Stomach (tissue), 9 donors: ENCODE results near the gene DPP6. TPM values are rescaled to one million over a fixed set of nuclear protein-coding genes. Genes with fewer than 3 reads are reported as not detected.
A peak's percentile ranks its signal among the peaks of the same experiment; 100 is the strongest.

ENCODE experiments used
- DNase-seq, 2 donors: peaks; one replicate each; pipeline versions ENCODE4 v3.0.0 to v3.0.0-alpha.2; 2013 to 2019
- H3K27ac ChIP-seq, 5 donors: fragments of 200-600 bp in 4 of 5; sonication (generic) in 4 of 5; one replicate each; pipeline ENCODE4 v1.5.1; 2013 to 2019; ENCODE audit warnings: mild to moderate bottlenecking in 1 of 5, moderate library complexity in 1 of 5
- H3K27me3 ChIP-seq, 3 donors: fragments of 200-600 bp; sonication (generic); one replicate each; pipeline ENCODE4 v1.5.1; 2017 to 2019; ENCODE audit warnings: mixed run types in 1 of 3
- H3K36me3 ChIP-seq, 4 donors: fragments of 200-600 bp; sonication (generic); 1 replicate in 3 of 4; 2 replicates in 1 of 4; pipeline ENCODE4 v1.5.1; 2016 to 2019
- H3K4me1 ChIP-seq, 4 donors: fragments of 200-600 bp; sonication (generic); one replicate each; pipeline ENCODE4 v1.5.1; 2016 to 2019
- H3K4me3 ChIP-seq, 4 donors: fragments of 200-600 bp; sonication (generic) in 3 of 4; one replicate each; pipeline ENCODE4 v1.5.1; 2016 to 2019; ENCODE audit warnings: mild to moderate bottlenecking in 1 of 4
- H3K9me3 ChIP-seq, 4 donors: fragments of 200-600 bp; sonication (generic); one replicate each; pipeline ENCODE4 v1.5.1; 2016 to 2019
- CTCF ChIP-seq, 7 experiments: fragments of 450-650 bp in 4 of 7; fragments of 200-600 bp in 3 of 7; sonication (generic) in 3 of 7; IDR thresholded peaks; one replicate each; pipeline ENCODE4 v1.5.1; 2016 to 2019; ENCODE audit warnings: antibody characterized with exemption in 7 of 7, control low read depth in 2 of 7, mild to moderate bottlenecking in 1 of 7
- EP300 ChIP-seq: sonication (generic); formaldehyde crosslinking; IDR thresholded peaks from one replicate; pipeline ENCODE4 v1.6.1; 2017; ENCODE audit warnings: antibody characterized with exemption
- POLR2A ChIP-seq, 4 donors: fragments of 450-650 bp; IDR thresholded peaks; one replicate each; pipeline ENCODE4 v1.6.1; 2016; ENCODE audit warnings: antibody characterized with exemption in 4 of 4, control low read depth in 2 of 4, mild to moderate bottlenecking in 1 of 4, moderate library complexity in 1 of 4
- POLR2AphosphoS5 ChIP-seq, 3 donors: sonication (generic); formaldehyde crosslinking; IDR thresholded peaks; one replicate each; pipeline ENCODE4 v1.6.1; 2016; ENCODE audit warnings: antibody characterized with exemption in 3 of 3
- WGBS, 5 donors: extraction: QIAGEN DNeasy Blood & Tissue Kit in 3 of 5; methylation state at CpG; one replicate each; pipeline versions ENCODE4 v1.1.5 to v1.1.7; 2013 to 2018; 5-methylcytosine and 5-hydroxymethylcytosine counted together
- intact Hi-C: fragments of 100-400 bp; cut with DNase I; formaldehyde crosslinking; loops from one replicate; pipeline ENCODE4 v1.15.1; 2023; ENCODE audit warnings: low total_unique reads
- polyA plus RNA-seq, 3 donors: library from polyadenylated mRNA; stranded (reverse); fragments of 200-250 nt; gene quantifications; one replicate each; pipeline ENCODE4 v1.2.3, GENCODE V29; 2013
- total RNA-seq, 5 donors: library from RNA; depleted of rRNA; stranded (reverse); fragments of >200 nt; gene quantifications; one replicate each; pipeline versions ENCODE4 v1.1.0 to v1.2.3, GENCODE V29; 2014 to 2016
- donor health status: healthy with polysubstance abuse.
- donor health status: Bipolar disorder and iron deficiency.
- donor health status: healthy.

Gene DPP6
- total and polyA plus RNA-seq, 8 donors: 0.15 to 29.8 (median 4.9) TPM

GRCh38 chr7:154167807-154168206 lies 115.6 kb downstream of the DPP6 start:
- Histone ChIP-seq H3K9me3 (no peaks in the 10 kb centered on the region), H3K27me3 (no peaks in the 10 kb centered on the region), H3K4me3 (no peak overlapping the region), H3K27ac (no peak overlapping the region), H3K36me3 (no peaks in the 10 kb centered on the region), H3K4me1 (no peaks in the 10 kb centered on the region)
- no peak for TF ChIP-seq EP300
- TF ChIP-seq CTCF (IDR thresholded peaks at IDR 0.05): no peak
- TF ChIP-seq POLR2A (IDR thresholded peaks at IDR 0.05): no peak
- DNase-seq: peak in 1 of 2 donors; percentile 14
- intact Hi-C loops: no loop called here
- WGBS, 5 donors: 57 to 77% (median 66%) methylated on average over 4 of the region's 4 CpGs

- Histone ChIP-seq H3K27ac (no peak overlapping the region), H3K9me3 (no peaks in the 10 kb centered on the region), H3K27me3 (no peaks in the 10 kb centered on the region), H3K4me1 (no peaks in the 10 kb centered on the region), H3K4me3 (no peak overlapping the region), H3K36me3 (no peaks in the 10 kb centered on the region)
- WGBS, 5 donors: 4 to 14% (median 12%) methylated on average over 1 of the region's 1 CpG
- intact Hi-C loops: no loop called here
- no peak for DNase-seq
- TF ChIP-seq POLR2A (IDR thresholded peaks at IDR 0.05) (no peak), CTCF (IDR thresholded peaks at IDR 0.05) (no peak), POLR2AphosphoS5 (IDR thresholded peaks at IDR 0.05) (no peak), EP300 (no peak)
These were observed 119.2 kb downstream of the DPP6 start for GRCh38 chr7:154171422-154171821.

DNA sequence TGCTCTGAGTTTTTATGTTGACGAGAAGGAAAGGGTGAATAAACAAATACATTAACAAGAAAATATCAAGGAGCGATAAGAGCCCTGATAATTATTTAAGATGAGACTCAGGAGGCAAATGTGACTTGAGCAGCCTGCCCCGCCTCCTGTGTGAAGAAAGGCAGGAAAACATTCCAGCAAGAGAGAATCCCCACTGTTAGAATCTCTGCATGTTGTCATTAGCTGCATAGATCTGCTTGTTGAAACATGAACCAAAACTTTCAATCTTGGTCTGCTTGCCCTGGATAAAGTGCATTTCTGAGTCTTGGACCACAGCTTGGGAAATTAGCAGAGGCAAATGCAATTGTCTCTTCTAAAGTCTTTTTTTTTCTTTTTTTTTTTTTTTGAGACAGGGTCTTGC lies 120.0 kb downstream of the DPP6 start:
- 55 to 58% (median 56%) methylated on average over 3 of the region's 3 CpGs for WGBS, 5 donors
- H3K4me3 ChIP-seq: no peak overlapping the region
- no peaks in the 10 kb centered on the region for H3K27me3 ChIP-seq
- DNase-seq: no peak
- no peaks in the 10 kb centered on the region for H3K36me3 ChIP-seq
- intact Hi-C loops: no loop called here
- H3K9me3 ChIP-seq: no peaks in the 10 kb centered on the region
- H3K4me1 ChIP-seq: no peaks in the 10 kb centered on the region
- no peak for TF ChIP-seq POLR2A (IDR thresholded peaks at IDR 0.05)
- TF ChIP-seq POLR2AphosphoS5 (IDR thresholded peaks at IDR 0.05): no peak
- H3K27ac ChIP-seq: no peak overlapping the region

DNA sequence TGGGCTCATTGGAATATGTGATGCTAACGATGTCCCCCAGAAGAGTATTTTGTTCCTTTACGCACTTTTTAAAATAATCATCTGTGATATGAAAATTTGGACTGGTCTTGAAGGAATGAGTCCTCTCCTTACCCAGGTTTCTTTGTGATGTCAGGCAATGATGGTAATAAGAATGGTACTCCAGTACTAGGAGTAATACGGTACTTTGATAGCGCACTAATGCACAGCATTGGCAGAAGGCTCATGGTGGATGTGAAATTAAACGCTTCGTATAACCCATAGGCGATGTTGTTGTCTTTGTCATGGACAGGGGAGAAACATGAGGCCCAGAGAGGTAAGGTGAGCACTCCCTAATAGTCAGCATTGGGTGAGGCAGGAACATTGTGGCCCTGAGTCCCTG lies 125.4 kb downstream of the DPP6 start:
- H3K36me3 ChIP-seq: no peaks in the 10 kb centered on the region

More for the DNA sequence above, 125.4 kb downstream of the DPP6 start:
- H3K9me3 ChIP-seq: no peaks in the 10 kb centered on the region
- H3K27ac ChIP-seq: no peak overlapping the region
- DNase-seq: no peak
- 86 to 93% (median 91%) methylated on average over 7 of the region's 7 CpGs for WGBS, 5 donors
- intact Hi-C loops: no loop called here
- no peak for TF ChIP-seq CTCF (IDR thresholded peaks at IDR 0.05)
- TF ChIP-seq POLR2A (IDR thresholded peaks at IDR 0.05): no peak
- no peak for TF ChIP-seq EP300
- TF ChIP-seq POLR2AphosphoS5 (IDR thresholded peaks at IDR 0.05): no peak
- H3K27me3 ChIP-seq: no peaks in the 10 kb centered on the region
- no peak overlapping the region for H3K4me3 ChIP-seq
- H3K4me1 ChIP-seq: no peaks in the 10 kb centered on the region
